NCI-H146 (cell line): ENCODE measurements around the gene SRPK2.
A peak's percentile ranks its signal among the peaks of the same experiment; 100 is the strongest.
"Not testable (repeated sequence)": the region's sequence is repeated elsewhere in the genome, so short reads cannot be mapped to it uniquely, and the experiment has no call there.

Source experiments
- DNase-seq: peaks from one replicate; lab custom pipeline; 2025; lab: John Stamatoyannopoulos, UW

SRPK2 gene

DNA sequence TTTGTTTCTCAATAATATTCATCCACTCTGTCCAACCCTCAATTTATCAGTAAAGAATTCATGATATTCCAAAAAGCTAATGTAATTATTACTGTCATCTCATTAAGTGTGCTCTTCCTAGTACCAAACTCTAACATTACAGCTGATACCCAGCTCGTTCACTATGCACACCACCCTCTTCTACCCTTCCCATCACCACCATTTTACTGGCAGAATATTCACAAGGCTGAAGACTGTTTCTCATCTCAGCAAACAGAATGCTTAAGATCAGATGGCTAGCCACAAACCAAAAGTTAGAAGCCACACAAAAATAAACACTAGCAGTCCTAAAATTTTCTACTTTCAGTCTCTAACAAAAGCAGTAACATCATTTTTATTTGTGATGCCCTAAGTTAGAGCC is 121.5 kb downstream of the SRPK2 start:
- DNase-seq, result no peak

DNA sequence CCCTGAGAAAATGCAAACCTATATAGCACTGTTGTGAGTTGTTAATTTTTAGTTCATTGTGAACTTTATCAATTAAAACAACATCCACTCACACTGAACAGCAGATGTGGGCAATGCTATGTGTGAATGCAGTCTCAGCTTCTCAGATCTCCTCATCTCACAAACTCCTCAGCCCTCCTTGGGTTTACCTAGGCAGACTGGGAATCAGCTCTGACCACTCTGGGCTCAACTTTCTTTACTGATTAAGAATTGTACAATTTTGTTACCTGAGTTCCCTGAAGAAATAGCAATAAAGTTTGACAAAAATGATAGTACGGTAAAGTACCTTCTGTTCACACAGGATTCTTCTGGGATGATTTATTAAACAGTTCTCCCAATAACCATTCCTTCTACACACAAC is 124.0 kb downstream of the SRPK2 start:
- DNase-seq, result no peak

- peak; percentile 67 for DNase-seq
Measured at GRCh38 chr7:105261689-105262088, 127.0 kb downstream of the SRPK2 start.

DNA sequence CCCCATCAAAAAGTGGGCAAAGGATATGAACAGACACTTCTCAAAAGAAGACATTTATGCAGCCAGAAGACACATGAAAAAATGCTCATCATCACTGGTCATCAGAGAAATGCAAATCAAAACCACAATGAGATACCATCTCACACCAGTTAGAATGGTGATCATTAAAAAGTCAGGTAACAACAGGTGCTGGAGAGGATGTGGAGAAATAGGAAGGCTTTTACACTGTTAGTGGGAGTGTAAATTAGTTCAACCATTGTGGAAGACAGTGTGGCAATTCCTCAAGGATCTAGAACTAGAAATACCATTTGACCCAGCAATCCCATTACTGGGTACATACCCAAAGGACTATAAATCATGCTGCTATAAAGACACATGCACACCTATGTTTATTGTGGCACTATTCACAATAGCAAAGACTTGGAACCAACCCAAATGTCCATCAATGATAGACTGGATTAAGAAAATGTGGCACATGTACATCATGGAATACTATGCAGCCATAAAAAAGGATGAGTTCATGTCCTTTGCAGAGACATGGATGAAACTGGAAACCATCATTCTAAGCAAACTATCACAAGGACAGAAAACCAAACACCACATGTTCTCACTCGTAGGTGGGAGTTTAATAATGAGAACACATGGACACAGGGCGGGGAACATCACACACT is 128.4 kb downstream of the SRPK2 start:
- not testable (repeated sequence) for DNase-seq

DNA sequence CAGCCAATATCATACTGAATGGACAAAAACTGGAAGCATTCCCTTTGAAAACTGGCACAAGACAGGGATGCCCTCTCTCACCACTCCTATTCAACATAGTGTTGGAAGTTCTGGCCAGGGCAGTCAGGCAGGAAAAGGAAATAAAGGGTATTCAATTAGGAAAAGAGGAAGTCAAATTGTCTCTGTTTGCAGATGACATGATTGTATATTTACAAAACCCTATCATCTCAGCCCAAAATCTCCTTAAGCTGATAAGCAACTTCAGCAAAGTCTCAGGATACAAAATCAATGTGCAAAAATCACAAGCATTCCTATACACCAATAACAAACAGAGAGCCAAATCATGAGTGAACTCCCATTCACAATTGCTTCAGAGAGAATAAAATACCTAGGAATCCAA is 129.8 kb downstream of the SRPK2 start:
- DNase-seq, result not testable (repeated sequence)

- peak; percentile 64 for DNase-seq
Measured at GRCh38 chr7:105257338-105257737, 131.4 kb downstream of the SRPK2 start.

GRCh38 chr7:105256761-105257231 is 131.9 kb downstream of the SRPK2 start:
- DNase-seq, result peak; percentile 64

GRCh38 chr7:105250706-105251105 is 138.0 kb downstream of the SRPK2 start:
- no peak for DNase-seq

GRCh38 chr7:105250239-105250638 is 138.5 kb downstream of the SRPK2 start:
- no peak for DNase-seq

DNA sequence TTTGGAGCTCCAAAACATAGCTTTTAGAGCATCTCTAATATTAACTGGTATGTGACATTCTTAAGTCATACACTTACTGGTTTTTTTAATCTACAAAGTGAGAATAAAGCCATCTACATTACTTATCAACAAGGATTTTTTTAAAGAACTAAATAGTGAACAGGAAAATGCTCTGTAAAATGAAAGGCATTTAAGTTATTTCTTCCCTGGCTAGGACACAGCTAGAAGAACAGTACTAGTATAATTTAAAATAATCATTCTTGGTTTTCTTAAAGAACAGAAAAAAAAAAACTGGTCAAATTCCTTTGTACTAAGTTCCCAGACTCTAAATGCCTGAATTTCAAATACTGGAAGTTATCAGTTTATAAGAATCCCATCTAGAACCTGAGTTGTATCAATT is 139.5 kb downstream of the SRPK2 start:
- DNase-seq, result no peak

DNA sequence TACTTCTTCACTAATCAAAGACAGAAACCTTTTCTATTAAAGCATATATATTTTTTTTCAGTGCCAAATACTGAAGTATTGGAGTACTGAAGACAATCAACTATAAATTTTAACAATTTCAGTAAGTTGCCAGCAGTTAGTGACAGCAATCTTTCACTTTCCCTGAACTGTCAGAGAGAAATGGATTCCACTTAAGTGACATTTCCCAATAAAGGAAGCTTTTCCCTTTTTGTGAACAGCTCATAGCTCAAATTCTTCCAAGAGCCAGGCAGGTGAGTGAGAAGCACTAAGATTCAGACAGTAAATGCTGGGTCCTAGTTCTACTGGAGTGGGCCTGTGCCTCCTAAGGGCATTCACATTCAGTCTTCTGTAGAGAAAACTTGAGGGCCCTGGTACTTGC is 142.0 kb downstream of the SRPK2 start:
- no peak for DNase-seq

DNA sequence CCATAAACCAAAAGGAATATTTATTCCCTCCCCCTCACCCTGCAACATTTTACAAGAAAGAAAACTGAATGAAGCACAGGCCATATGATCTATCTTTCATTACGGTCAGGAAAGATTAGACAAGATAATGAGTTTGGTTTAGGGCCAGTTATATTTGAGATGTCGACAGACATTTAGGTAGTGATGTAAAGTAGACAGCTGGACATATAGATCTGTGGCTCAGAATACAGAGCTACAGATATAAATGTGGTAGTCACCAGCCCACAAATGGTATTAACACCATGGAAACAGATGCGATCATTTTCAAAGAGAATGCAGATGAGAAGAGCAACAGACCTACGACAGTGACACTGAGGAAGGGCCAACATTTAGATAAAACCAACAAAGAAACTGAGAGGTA is 142.5 kb downstream of the SRPK2 start:
- DNase-seq, result peak; percentile 7

- DNase-seq, result peak; percentile 79
Measured at GRCh38 chr7:105245398-105246114, 143.2 kb downstream of the SRPK2 start.

- DNase-seq, result no peak
Measured at GRCh38 chr7:105244594-105244993, 144.1 kb downstream of the SRPK2 start.

- no peak for DNase-seq
Measured at GRCh38 chr7:105241198-105241597, 147.5 kb downstream of the SRPK2 start.

DNA sequence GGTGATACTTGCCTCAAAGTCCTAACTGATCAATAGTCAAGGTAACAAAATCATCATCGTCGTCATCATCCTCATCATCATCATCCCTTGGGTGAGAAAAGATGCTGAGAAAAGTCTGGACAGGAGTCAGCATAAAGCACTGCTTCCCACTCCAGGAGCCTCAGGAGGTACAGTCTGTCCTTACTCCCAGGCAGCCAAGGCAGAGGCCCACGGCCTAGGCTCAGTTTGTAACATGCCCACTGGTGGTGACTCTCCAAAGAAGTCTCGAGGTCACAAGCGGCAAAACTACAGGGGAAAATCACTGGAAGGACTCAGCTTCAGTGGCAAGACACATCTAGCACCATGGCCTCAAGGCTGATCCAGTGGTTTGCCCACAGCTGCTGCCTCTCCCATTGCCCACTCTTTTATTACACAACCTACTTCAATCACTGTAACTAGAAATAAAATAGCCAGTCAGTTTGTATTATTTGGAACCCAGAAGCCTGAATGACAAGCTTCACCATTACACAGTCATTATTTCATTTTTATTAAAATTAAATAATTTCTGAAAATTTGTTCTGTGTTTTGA is 150.4 kb downstream of the SRPK2 start:
- no peak for DNase-seq

DNA sequence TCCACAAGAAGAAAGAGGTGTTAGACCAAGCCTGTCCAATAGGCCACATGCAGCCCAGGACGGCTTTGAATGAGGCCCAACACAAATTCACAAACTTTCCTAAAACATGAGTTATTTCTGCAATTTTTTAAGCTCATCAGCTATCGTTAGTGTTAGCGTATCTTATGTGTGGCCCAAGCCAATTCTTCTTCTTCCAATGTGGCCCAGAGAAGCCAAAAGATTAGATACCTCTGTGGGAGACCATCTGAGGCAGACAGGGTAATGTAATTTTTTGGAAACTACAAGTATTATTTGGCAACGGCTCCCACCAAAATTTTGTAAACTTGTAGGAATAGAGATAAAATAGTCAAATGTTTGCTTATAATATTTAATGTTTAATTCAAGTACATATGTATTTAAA is 153.8 kb downstream of the SRPK2 start:
- DNase-seq, result no peak

GRCh38 chr7:105232829-105233291 is 155.9 kb downstream of the SRPK2 start:
- not testable (repeated sequence) for DNase-seq

DNA sequence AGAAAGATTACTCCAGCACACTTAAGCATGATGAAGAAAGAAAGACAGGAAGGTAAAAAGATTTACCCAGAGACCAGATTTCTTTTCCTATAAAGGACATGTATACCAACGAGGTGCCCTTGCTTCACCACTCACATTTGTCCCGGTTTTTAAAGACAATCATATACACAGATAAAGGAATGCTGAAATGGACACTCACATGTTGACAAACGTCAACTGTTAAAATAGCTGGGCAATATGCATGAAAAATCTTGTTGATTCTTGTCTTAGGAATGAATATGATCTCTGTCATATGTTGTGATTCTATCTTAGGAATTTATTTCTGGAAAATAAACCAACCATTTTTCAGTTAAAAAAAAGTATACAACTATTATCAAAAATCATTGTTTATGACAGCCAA is 158.2 kb downstream of the SRPK2 start:
- DNase-seq, result no peak

- DNase-seq, result no peak
Measured at GRCh38 chr7:105229641-105230040, 159.1 kb downstream of the SRPK2 start.

GRCh38 chr7:105228555-105228954 is 160.2 kb downstream of the SRPK2 start:
- DNase-seq, result no peak

DNA sequence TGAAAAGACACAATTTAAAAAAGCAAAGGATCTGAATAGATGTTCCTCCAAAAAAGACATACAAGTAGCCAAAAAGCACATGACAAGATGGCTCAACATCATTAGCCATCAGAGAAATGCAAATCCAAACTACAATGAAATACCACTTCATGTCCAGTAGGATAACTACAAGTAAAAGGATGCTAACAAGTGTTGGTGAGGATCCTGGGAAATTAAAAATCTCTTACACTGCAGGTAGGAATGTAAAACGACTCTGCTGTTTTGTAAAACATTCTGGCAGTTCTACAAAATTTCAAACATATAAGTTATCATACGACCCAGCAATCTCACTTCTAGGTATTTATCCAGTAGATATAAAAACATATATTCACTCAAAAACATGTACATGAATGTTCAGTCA is 161.3 kb downstream of the SRPK2 start:
- DNase-seq, result no peak
